GM15510 (cell line): ENCODE results near the gene BDP1.

ENCODE experiments used
- POLR2A ChIP-seq: IDR thresholded peaks from 3 replicates; pipeline ENCODE4 v1.6.1; 2011; ENCODE audit warnings: borderline replicate concordance; ENCODE audit not compliant: insufficient read length; ENCODE audit errors: extremely low read depth

The BDP1 gene, protein sequence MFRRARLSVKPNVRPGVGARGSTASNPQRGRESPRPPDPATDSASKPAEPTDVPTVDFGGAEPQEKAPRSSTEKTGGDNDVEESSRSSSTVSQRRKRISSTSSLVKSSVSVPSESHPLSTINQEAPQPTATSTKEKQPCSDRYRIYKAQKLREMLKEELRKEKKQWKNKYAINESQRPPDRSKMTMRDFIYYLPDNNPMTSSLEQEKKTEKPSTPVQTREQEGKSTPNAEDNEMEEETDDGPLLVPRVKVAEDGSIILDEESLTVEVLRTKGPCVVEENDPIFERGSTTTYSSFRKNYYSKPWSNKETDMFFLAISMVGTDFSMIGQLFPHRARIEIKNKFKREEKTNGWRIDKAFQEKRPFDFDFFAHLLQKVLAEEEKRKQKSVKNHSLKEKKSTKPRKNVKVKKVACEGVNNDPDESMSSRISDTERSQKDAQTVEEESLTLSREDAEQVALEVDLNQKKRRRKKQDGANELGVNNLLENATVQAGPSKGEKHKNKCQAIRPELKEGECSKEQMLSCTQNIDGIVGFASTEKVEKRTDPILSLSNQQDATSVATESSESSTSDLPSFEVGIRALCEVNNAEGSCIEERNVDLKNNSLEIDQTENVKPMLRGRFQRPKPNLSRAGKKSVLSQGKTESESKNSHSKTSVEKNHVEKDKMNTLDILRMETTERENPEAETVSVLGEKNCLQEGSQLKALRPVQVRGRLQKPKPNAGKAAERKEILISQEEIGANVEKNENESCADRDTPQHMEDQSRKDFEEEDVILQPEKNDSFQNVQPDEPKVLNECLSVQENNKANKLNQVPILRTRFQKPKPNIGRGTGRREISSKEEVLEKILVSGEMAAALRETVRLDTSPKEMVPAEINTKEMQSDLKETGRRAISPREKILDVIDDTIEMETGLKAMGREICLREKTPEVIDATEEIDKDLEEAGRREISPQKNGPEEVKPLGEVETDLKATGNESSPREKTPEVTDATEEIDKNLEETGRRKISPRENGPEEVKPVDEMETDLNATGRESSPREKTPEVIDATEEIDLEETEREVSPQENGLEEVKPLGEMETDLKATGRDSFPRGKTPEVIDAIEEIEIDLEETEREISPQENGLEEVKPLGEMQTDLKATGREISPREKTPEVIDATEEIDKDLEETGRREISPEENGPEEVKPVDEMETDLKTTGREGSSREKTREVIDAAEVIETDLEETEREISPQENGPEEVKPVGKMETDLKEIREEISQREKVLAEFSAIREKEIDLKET (N-terminal part only)

DNA sequence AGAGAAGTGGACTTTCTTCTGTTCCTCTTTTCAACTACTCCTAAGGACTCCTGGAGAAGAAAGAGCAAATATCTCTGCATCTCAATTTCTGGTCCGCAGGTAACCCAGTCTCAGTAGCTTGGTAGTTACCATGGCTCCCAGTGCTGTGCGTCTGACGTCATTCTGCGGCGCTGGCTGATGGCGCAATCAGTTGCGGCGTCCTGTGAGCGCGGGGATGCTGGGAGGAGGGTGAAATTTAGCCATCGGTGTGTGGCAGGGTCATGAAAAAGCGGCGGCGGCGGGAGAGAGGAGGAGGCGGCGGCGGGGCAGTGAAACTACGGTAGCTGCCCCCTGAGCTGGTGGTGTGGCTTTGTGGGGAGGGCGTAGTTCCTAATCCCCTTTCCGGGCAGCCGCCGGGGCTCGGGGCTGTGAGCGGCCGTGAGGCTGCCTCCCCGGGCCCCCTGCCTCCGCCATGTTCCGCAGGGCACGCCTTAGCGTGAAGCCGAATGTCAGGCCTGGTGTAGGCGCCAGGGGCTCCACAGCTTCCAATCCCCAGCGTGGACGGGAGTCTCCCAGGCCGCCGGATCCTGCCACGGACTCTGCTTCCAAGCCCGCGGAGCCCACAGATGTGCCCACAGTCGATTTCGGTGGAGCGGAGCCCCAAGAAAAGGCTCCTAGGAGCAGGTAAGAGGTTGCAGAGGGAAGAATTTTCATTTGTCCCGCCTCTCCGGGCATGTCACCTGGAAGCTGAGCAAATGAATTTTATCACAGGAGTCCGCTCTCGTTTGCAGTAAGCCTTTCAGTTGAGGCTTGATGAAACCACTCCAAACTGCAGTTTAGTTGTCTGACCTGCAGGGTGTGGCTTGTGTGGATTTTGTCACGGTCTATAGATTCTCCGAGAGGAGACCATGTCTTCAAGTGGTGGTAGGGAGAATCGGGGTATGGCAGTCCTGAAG, at the start of gene BDP1:
Gene BDP1, plus strand, starts transcription at position 225 of the 935 bp plus-strand sequence. Its CDS starts 227 bp downstream, at position 452.
- peak; percentile 72 for TF ChIP-seq POLR2A

DNA sequence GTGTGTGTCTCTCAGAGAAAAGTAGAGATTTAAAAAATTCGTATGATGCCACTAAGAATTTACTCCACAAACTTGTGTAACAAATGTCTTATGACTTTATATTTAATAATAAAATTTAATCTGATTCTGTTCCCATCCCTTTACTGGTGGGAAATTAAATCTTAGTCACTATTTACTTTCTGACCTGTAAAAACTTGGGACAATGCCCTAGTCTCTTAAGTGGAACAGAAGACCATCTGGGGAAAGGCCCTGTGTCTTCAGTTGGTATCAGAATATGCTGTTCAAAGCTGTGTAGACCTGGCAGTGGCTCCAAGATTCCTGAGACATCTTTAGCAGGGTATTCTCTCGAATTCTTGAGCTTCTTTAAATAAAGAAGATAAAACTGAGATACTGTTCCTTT, 2.6 kb upstream of the BDP1 start:
- TF ChIP-seq POLR2A = no peak

DNA sequence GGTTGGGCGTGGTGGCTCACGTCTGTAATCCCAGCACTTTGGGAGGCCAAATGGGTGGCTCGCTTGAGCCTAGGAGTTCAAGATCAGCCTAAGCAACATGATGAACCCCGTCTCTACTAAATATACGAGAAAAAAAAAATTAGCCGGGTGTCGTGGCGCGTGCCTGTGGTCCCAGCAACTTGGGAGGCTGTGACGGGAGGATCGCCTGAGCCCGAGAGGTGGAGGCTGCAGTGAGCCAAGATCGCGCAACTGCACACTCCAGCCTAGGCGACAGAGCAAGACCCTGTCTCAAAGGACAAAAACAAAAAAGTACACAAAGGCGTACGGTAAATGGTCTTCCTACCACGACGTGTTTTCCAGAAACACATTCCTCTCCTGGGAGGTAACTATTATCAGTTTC, 538 bp upstream of the BDP1 start:
- no peak for TF ChIP-seq POLR2A

DNA sequence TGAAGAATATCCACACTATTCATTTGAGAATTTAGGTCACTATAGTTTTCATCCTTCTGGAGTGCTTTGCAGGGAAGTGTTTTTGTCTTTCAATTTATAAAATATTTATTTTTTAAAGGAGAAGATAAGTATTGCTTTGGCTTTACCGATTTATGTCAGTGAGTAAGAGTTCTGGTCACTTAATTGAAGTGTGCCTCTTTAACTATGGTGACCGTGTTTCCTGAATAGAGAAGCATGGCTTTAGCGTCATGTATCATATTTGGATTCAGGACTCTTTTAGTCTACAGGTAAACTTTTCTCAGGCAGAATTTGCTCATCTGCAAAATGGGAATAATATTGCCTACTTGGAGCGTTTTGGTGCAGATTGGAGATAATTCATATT, 902 bp downstream of the BDP1 start:
- TF ChIP-seq POLR2A = no peak

DNA sequence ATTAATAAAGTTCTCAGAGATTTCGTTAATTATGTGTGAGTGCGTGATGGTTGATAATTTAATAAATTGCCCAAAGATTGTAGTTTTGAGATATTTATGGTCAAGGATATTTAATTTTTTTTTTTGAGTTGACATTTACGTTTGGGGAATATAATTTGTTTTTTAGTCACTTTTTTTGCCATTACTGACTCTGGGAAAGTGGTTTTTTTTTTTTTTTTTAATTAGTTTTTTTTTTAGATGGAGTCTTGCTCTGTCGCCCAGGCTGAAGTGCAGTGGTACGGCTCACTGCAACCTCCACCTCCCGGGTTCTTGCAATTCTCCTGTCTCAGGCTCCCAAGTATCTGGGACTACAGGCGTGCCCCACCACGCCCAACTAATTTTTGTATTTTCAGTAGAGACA, 1.7 kb downstream of the BDP1 start:
- no peak for TF ChIP-seq POLR2A

DNA sequence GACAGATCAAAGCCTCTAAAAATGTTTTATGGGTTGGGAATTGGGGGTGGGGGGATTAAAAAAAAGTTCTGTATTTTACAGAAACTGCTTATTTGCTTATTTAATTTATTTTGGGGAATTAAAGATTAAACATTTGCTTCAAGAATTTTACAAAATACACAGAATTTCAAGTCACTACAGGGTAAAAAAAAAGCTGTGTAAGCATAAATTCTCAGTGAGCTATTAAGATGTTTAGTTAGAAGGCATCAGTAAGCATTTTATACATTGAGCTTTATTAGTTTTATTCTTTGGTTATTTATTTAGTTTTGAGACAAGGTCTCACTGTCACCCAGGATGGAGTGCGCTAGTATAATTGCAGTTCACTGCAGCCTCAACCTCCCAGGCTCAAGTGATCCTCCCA, 5.2 kb downstream of the BDP1 start:
- no peak for TF ChIP-seq POLR2A

DNA sequence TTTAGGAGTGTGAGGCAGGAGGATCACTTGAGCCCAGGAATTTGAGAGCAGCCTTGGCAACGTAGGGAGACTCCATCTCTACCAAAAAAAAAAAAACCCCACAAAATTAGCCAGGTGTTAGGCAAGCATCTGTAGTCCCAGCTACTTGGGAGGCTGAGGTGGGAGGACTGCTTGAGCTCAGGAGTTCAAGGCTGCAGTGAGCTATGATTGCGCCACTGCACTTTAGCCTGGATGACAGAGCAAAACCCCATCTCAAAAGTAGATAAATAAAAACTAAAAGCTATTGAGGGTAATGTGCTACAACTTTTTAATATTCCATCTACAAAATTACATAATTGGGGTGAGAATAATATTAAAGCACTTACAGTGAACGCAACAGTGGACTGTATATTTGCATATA, 5.9 kb downstream of the BDP1 start:
- no peak for TF ChIP-seq POLR2A

DNA sequence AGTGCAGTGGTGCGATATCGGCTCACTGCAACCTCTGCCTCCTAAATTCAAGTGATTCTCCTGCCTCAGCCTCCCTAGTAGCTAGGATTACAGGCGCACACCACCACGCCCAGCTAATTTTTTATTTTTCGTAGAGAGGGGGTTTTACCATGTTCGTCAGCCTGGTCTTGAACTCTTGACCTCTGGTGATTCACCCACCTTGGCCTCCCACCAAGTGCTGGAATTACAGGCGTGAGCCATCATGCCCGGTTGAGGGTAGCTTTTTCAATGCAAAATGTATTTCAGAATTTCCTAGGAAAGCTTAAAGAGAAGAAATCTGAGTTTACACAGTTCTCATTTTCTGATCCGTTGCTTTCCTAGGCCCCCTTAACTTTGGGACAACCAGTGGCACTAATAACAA, 15.7 kb downstream of the BDP1 start:
- TF ChIP-seq POLR2A = no peak

DNA sequence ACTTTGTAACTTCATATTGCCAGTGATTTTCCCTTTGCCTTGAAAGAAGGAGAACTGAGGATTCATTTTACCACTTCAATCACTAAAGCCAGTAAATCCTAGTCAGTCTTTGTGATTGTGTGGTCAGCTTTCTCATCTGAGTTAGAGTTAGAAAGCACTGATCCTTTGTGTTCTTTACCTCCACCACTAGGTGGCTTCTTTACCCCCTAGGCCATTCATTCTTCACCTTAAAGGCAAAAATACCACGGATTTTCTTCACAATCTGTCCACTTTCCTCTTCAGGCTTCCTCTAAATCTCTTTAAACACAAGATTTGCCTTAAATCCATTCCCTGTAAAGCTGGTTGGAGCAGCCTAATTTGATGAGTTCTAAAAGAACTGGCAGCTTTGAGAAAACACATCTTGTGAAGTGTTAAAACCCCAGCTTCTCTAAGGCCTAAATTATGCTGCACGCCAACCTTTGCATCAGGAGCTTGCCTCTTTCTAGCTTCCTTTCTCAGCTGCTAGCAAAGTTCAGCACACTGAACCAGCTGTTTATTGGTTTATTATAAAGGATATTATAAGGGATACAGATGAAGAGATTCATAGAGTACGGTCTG, 20.4 kb downstream of the BDP1 start:
- no peak for TF ChIP-seq POLR2A

DNA sequence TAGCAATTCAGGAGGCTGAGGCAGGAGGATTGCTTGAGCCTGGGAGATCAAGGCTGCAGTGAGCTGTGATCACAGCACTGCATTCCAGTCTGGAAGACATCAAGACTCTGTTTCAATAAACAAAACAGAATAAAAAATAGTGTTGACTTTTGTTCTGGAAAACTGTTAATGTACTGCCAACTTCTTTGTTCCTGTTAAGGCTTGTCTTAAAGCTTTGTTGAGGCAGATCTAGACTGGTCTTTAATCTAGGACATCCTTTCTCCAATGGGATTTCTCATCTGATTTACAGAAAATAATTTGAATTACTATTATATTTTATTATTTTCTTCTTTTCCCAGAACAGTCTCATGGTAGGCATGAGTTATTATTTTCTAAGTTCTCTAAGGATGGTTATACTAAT, 26.0 kb downstream of the BDP1 start:
- no peak for TF ChIP-seq POLR2A

DNA sequence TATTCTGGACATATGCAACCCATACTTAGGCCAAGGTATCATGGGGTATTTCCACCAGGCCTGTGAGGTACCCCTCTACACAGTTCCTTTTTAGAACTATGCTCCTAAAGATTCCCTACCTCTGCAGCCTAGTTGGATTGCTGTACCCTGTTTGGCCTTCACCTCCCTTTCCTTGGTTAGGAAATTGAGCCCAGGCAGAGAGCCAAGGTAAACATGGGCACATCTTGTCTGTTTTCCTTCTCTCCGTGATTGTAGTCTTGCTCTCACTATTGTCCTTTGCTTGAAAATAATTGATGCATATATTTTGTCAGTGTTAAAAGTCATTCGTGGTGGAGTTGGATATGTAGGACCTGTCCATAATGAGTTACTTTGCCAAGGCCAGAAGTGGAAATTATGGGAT, 26.7 kb downstream of the BDP1 start:
- no peak for TF ChIP-seq POLR2A

DNA sequence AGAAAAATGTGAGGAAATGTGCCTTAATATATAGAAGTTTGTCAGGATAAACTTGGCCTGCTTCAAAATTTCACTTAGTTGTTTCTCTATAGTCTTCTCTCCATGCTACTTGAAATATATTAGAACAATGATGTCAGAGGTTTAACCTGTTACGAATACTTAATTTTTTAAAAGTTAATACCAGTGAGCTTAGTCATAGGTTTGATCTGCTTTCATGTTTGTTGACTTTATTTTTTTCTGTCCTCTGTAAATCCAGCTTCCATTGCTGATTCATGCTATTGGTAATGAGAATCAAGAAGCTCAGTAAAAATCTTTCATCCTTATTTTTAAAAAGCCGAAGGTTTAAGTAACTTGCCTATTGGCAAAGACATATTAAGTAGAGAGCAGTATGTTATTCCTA, 27.9 kb downstream of the BDP1 start:
- TF ChIP-seq POLR2A = no peak

DNA sequence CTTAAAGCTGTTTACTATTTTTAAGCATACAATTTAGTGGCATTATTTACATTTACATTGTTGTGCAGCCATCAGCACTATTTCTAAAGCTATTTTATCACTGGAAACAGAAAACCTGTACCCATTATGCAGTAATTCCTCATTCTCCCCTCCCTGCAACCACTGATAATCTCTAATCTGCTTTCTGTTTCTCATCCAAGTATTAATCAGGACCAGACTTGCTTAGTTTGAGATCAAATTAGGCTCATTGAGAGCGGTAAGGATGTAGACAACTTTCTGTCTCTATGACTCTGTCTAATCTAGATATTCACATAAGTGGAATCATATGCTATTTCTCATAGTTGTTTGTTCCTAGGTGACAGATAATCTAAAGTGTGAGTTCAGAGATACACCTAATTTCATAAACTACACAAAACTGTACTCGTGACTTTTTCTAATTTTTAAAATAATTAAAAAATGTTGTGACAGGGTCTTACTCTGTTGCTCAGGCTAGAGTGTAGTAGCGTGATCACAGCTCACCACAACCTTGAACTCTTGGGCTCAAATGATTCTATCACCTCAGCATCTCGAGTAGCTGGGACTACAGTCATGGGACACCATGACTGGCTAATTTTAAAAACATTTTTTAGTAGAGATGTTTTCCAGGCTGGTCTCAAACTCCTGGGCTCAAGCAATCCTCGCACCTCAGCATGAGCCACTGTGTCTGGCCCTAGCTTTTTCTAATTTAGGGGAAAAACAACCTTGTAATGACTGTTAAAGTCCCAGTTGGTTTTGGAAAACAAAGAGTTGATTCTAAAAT, 37.6 kb downstream of the BDP1 start:
- TF ChIP-seq POLR2A = no peak
